HepG2 (cell line): ENCODE measurements around the gene IFNA14.
"Not testable (repeated sequence)": the region's sequence is repeated elsewhere in the genome, so short reads cannot be mapped to it uniquely, and the experiment has no call there.

Experiments
- ARNT ChIP-seq: fragments of 450-650 bp; IDR thresholded peaks from 2 replicates; pipeline ENCODE4 v1.6.1; 2017
- CBX2 ChIP-seq, 2 experiments: fragments of 200-600 bp in 1 of 2; sonication (generic); formaldehyde crosslinking in 1 of 2; IDR thresholded peaks; 2 replicates each; pipeline versions ENCODE4 v1.7.0 to v1.8.1; 2018 to 2022; ENCODE audit warnings: low read depth in 2 of 2, low read length in 1 of 2, mild to moderate bottlenecking in 1 of 2, missing genetic modification reagents in 1 of 2
- EHMT2 ChIP-seq: fragments of 200-600 bp; sonication (generic); IDR thresholded peaks from 2 replicates; pipeline ENCODE4 v1.7.0; 2017; ENCODE audit warnings: antibody characterized with exemption, low read depth, low read length, borderline replicate concordance
- EZH2 ChIP-seq: conservative IDR thresholded peaks from 2 replicates; pipeline ENCODE4 v1.6.1; 2012; ENCODE audit warnings: mild to moderate bottlenecking, low read depth, low read length, moderate library complexity
- POLR2A ChIP-seq, 2 experiments: IDR thresholded peaks; 2 replicates each; pipeline ENCODE4 v1.6.1; 2011; ENCODE audit warnings: low read depth in 2 of 2, low read length in 2 of 2, mild to moderate bottlenecking in 1 of 2, moderate library complexity in 1 of 2; ENCODE audit not compliant: insufficient read depth in 1 of 2
- REST ChIP-seq, 2 experiments: IDR thresholded peaks; 2 replicates each; pipeline ENCODE4 v1.6.1; 2011 to 2012; ENCODE audit warnings: low read length in 2 of 2, borderline replicate concordance in 1 of 2, low read depth in 1 of 2, mild to moderate bottlenecking in 1 of 2, moderate library complexity in 1 of 2
- RXRA ChIP-seq: sonication (generic); formaldehyde crosslinking; IDR thresholded peaks from 2 replicates; pipeline ENCODE4 v1.5.1; 2020; ENCODE audit warnings: missing genetic modification reagents
- TFAP4 ChIP-seq: sonication (generic); IDR thresholded peaks from 2 replicates; pipeline ENCODE4 v1.6.1; 2016; ENCODE audit warnings: low read depth, borderline replicate concordance
- ZBTB20 ChIP-seq: sonication (generic); formaldehyde crosslinking; IDR thresholded peaks from 2 replicates; pipeline ENCODE4 v1.8.1; 2023; ENCODE audit warnings: missing genetic modification reagents, low read depth, mild to moderate bottlenecking, borderline replicate concordance
- ZSCAN20 ChIP-seq: sonication (generic); formaldehyde crosslinking; IDR thresholded peaks from 2 replicates; pipeline ENCODE4 v1.4.0; 2020; ENCODE audit warnings: missing genetic modification reagents, mild to moderate bottlenecking, borderline replicate concordance
- ZUFSP ChIP-seq: sonication (generic); formaldehyde crosslinking; IDR thresholded peaks from 2 replicates; pipeline ENCODE4 v1.9.0; 2021; ENCODE audit warnings: missing genetic modification reagents, mild to moderate bottlenecking, borderline replicate concordance
- TF ChIP-seq, protein P1 (sequence below): sonication (generic); formaldehyde crosslinking; IDR thresholded peaks from 2 replicates; pipeline ENCODE4 v1.4.0; 2020; ENCODE audit warnings: mild to moderate bottlenecking, missing genetic modification reagents, borderline replicate concordance
- TF ChIP-seq, protein P2 (sequence below): sonication (generic); formaldehyde crosslinking; IDR thresholded peaks from 2 replicates; pipeline ENCODE4 v1.4.0; 2020; ENCODE audit warnings: missing genetic modification reagents

GRCh38 chr9:21207043-21207442 is 32.8 kb downstream of the IFNA14 start, which contains the start of gene IFNA10:
- TF ChIP-seq, protein P1, sequence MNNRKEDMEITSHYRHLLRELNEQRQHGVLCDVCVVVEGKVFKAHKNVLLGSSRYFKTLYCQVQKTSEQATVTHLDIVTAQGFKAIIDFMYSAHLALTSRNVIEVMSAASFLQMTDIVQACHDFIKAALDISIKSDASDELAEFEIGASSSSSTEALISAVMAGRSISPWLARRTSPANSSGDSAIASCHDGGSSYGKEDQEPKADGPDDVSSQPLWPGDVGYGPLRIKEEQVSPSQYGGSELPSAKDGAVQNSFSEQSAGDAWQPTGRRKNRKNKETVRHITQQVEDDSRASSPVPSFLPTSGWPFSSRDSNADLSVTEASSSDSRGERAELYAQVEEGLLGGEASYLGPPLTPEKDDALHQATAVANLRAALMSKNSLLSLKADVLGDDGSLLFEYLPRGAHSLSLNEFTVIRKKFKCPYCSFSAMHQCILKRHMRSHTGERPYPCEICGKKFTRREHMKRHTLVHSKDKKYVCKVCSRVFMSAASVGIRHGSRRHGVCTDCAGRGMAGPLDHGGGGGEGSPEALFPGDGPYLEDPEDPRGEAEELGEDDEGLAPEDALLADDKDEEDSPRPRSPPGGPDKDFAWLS (CRISPR knock-in tag): not testable (repeated sequence)
- TF ChIP-seq ZSCAN20; EHMT2; ZBTB20 (CRISPR knock-in tag); POLR2A (IDR thresholded peaks at IDR 0.05; ENCODE audit: insufficient read depth in 1 of 2, low read depth in 2 of 2, low read length in 2 of 2); TFAP4; ARNT; RXRA (CRISPR knock-in tag); REST (IDR thresholded peaks at IDR 0.05; ENCODE audit: borderline replicate concordance in 1 of 2, low read depth in 1 of 2, low read length in 2 of 2); EZH2; ZUFSP; CBX2 (IDR thresholded peaks at IDR 0.05; ENCODE audit: low read depth, low read length); CBX2 (CRISPR knock-in tag; IDR thresholded peaks at IDR 0.05; ENCODE audit: low read depth): not testable (repeated sequence)
- TF ChIP-seq, protein P2, sequence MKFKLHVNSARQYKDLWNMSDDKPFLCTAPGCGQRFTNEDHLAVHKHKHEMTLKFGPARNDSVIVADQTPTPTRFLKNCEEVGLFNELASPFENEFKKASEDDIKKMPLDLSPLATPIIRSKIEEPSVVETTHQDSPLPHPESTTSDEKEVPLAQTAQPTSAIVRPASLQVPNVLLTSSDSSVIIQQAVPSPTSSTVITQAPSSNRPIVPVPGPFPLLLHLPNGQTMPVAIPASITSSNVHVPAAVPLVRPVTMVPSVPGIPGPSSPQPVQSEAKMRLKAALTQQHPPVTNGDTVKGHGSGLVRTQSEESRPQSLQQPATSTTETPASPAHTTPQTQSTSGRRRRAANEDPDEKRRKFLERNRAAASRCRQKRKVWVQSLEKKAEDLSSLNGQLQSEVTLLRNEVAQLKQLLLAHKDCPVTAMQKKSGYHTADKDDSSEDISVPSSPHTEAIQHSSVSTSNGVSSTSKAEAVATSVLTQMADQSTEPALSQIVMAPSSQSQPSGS: not testable (repeated sequence)
